Measurements from ENCODE around the gene INA. TPM values are rescaled to one million over a fixed set of nuclear protein-coding genes. Genes with fewer than 3 reads are reported as not detected.

The INA gene
- polyA plus RNA-seq, 2 donors = 0.28 to 0.53 TPM

DNA sequence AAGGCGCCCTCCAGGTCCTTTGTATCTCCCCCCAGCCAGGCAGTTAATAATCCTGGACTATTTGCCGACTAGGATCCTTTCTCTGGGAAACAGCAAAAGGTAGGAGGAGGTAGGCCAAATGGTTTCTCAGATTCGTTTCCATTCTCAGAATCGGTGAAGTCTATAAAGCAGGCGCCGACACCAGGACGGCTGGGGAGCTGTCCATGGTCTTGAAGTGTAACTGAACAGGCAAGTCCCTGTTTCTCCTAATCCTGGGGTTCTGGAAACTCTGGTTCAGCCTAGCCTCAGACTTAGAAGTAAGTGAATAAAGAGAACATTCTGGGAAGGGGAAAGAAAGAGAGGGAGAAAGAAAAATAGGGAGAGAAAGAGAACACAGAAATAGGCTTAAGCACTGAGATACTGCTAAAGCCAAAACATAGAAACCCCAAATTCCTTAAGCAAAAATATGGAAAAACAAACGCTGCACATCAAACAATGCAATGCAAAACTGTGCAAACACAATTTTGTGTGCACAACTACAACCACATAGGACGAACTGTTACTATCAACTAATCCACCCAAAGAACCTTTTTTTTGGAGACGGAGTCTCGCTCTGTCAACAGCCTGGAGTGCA is 11.1 kb upstream of the INA start:
- H3K27ac ChIP-seq (ENCODE audit: low read depth in 2 of 2, low read length in 1 of 2) = no peak overlapping the region
- H3K27me3 ChIP-seq (ENCODE audit: control insufficient read depth in 1 of 2, insufficient read depth in 2 of 2, low read length in 2 of 2) = no peaks in the 10 kb centered on the region
- WGBS, 2 donors = 32 to 33% methylated on average over 11 of the region's 11 CpGs

GRCh38 chr10:103273041-103273441 is 3.9 kb upstream of the INA start:
- Histone ChIP-seq H3K36me3 (ENCODE audit: control insufficient read depth in 2 of 2, insufficient read depth in 2 of 2, low read length in 1 of 2) (no peaks in the 10 kb centered on the region), H3K4me1 (ENCODE audit: control insufficient read depth in 2 of 2, insufficient read depth in 2 of 2, low read length in 1 of 2) (peaks cover 6 to 12% of the 10 kb centered on the region in 2 donors), H3K9me3 (ENCODE audit: control insufficient read depth in 2 of 2, insufficient read depth in 1 of 2, low read depth in 1 of 2, low read length in 1 of 2) (peaks cover 0 to 8% of the 10 kb centered on the region in 2 donors), H3K4me3 (ENCODE audit: low read depth in 1 of 2, low read length in 2 of 2) (no peak overlapping the region), H3K27me3 (ENCODE audit: control insufficient read depth in 1 of 2, insufficient read depth in 2 of 2, low read length in 2 of 2) (peaks cover 0 to 11% of the 10 kb centered on the region in 2 donors), H3K27ac (ENCODE audit: low read depth in 2 of 2, low read length in 1 of 2) (no peak overlapping the region)
- 24 to 43% methylated on average over 4 of the region's 4 CpGs for WGBS, 2 donors

More for the DNA sequence above, 11.1 kb upstream of the INA start:
- Histone ChIP-seq H3K9me3 (ENCODE audit: control insufficient read depth in 2 of 2, insufficient read depth in 1 of 2, low read depth in 1 of 2, low read length in 1 of 2) (no peaks in the 10 kb centered on the region), H3K36me3 (ENCODE audit: control insufficient read depth in 2 of 2, insufficient read depth in 2 of 2, low read length in 1 of 2) (no peaks in the 10 kb centered on the region), H3K4me3 (ENCODE audit: low read depth in 1 of 2, low read length in 2 of 2) (no peak overlapping the region), H3K4me1 (ENCODE audit: control insufficient read depth in 2 of 2, insufficient read depth in 2 of 2, low read length in 1 of 2) (no peaks in the 10 kb centered on the region)

DNA sequence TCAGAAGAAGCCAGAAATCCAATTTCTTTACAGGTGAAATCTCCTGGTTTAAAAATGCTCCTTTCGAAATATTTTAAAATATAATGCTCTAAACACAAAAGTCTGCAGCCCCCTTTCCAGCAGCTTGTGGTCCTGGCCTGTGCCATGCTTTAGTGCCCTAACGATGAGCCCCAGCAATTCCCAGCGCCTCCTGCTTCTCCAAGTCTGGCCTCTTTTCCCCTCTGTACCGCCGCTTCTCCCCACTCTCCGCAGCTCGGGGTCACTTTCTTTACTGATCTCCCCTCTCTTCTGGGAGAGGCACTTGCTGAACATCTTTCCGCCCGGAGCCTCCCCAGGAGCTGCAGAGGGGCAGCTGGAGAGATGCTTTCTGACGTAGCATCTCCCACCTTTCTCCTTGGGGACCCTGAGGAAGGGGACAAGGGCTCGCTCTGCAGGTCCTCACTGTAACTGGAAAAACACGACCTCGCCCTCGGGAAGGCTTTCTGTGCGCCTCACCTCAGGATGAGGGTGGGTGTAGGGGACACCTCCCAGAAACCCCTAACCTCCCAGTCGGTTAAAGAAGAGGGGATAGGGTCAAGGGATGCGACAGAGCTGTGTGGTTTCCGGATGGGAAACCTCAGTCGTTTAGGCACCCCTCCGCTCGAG is 565 bp upstream of the INA start:
- Histone ChIP-seq H3K4me1 (ENCODE audit: control insufficient read depth in 2 of 2, insufficient read depth in 2 of 2, low read length in 1 of 2) (peaks cover 6 to 13% of the 10 kb centered on the region in 2 donors), H3K36me3 (ENCODE audit: control insufficient read depth in 2 of 2, insufficient read depth in 2 of 2, low read length in 1 of 2) (no peaks in the 10 kb centered on the region), H3K4me3 (ENCODE audit: low read depth in 1 of 2, low read length in 2 of 2) (peak overlapping the region in 1 of 2 donors; percentile 14), H3K9me3 (ENCODE audit: control insufficient read depth in 2 of 2, insufficient read depth in 1 of 2, low read depth in 1 of 2, low read length in 1 of 2) (peaks cover 0 to 14% of the 10 kb centered on the region in 2 donors), H3K27ac (ENCODE audit: low read depth in 2 of 2, low read length in 1 of 2) (no peak overlapping the region), H3K27me3 (ENCODE audit: control insufficient read depth in 1 of 2, insufficient read depth in 2 of 2, low read length in 2 of 2) (peaks cover 0 to 16% of the 10 kb centered on the region in 2 donors)
- 14% methylated on average over 21 of the region's 21 CpGs for WGBS, 2 donors

- Histone ChIP-seq H3K4me3 (ENCODE audit: low read depth in 1 of 2, low read length in 2 of 2) (peak overlapping the region in 1 of 2 donors; percentile 14), H3K36me3 (ENCODE audit: control insufficient read depth in 2 of 2, insufficient read depth in 2 of 2, low read length in 1 of 2) (no peaks in the 10 kb centered on the region), H3K27ac (ENCODE audit: low read depth in 2 of 2, low read length in 1 of 2) (no peak overlapping the region), H3K27me3 (ENCODE audit: control insufficient read depth in 1 of 2, insufficient read depth in 2 of 2, low read length in 2 of 2) (peaks cover 0 to 16% of the 10 kb centered on the region in 2 donors), H3K9me3 (ENCODE audit: control insufficient read depth in 2 of 2, insufficient read depth in 1 of 2, low read depth in 1 of 2, low read length in 1 of 2) (peaks cover 0 to 16% of the 10 kb centered on the region in 2 donors), H3K4me1 (ENCODE audit: control insufficient read depth in 2 of 2, insufficient read depth in 2 of 2, low read length in 1 of 2) (peaks cover 6 to 13% of the 10 kb centered on the region in 2 donors)
- WGBS, 2 donors = 7 to 9% methylated on average over 63 to 76 of the region's 76 CpGs
Observed at GRCh38 chr10:103277713-103278536, 987 bp downstream of the INA start.

DNA sequence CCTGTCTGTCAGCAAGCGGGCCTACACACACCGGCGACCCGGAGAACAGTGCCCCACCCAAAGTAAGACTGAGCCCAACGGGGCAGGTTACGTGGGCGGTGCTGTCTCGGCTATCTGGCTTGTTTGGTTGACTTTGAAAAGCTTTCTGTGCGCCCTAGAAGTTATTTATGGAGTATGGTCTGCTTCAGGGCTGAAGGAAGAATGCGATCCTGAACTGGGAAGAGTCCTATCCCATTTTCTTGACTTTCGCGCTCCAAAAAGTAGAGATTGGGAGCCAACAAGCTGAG is 1.5 kb downstream of the INA start:
- no peaks in the 10 kb centered on the region for H3K36me3 ChIP-seq (ENCODE audit: control insufficient read depth in 2 of 2, insufficient read depth in 2 of 2, low read length in 1 of 2)

GRCh38 chr10:103278862-103279298 is 1.9 kb downstream of the INA start:
- peaks cover 6 to 13% of the 10 kb centered on the region in 2 donors for H3K4me1 ChIP-seq (ENCODE audit: control insufficient read depth in 2 of 2, insufficient read depth in 2 of 2, low read length in 1 of 2)
- H3K27ac ChIP-seq (ENCODE audit: low read depth in 2 of 2, low read length in 1 of 2) = no peak overlapping the region
- 5 to 6% methylated on average over 10 to 11 of the region's 11 CpGs for WGBS, 2 donors
- H3K27me3 ChIP-seq (ENCODE audit: control insufficient read depth in 1 of 2, insufficient read depth in 2 of 2, low read length in 2 of 2) = peaks cover 0 to 16% of the 10 kb centered on the region in 2 donors
- H3K36me3 ChIP-seq (ENCODE audit: control insufficient read depth in 2 of 2, insufficient read depth in 2 of 2, low read length in 1 of 2) = no peaks in the 10 kb centered on the region
- H3K4me3 ChIP-seq (ENCODE audit: low read depth in 1 of 2, low read length in 2 of 2) = no peak overlapping the region
- peaks cover 0 to 16% of the 10 kb centered on the region in 2 donors for H3K9me3 ChIP-seq (ENCODE audit: control insufficient read depth in 2 of 2, insufficient read depth in 1 of 2, low read depth in 1 of 2, low read length in 1 of 2)

More for the DNA sequence above, 1.5 kb downstream of the INA start:
- H3K4me3 ChIP-seq (ENCODE audit: low read depth in 1 of 2, low read length in 2 of 2) = no peak overlapping the region
- H3K27ac ChIP-seq (ENCODE audit: low read depth in 2 of 2, low read length in 1 of 2) = no peak overlapping the region
- H3K27me3 ChIP-seq (ENCODE audit: control insufficient read depth in 1 of 2, insufficient read depth in 2 of 2, low read length in 2 of 2) = peaks cover 0 to 16% of the 10 kb centered on the region in 2 donors
- peaks cover 6 to 13% of the 10 kb centered on the region in 2 donors for H3K4me1 ChIP-seq (ENCODE audit: control insufficient read depth in 2 of 2, insufficient read depth in 2 of 2, low read length in 1 of 2)
- H3K9me3 ChIP-seq (ENCODE audit: control insufficient read depth in 2 of 2, insufficient read depth in 1 of 2, low read depth in 1 of 2, low read length in 1 of 2) = peaks cover 0 to 16% of the 10 kb centered on the region in 2 donors
- WGBS, 2 donors = 31 to 37% methylated on average over 12 of the region's 12 CpGs

DNA sequence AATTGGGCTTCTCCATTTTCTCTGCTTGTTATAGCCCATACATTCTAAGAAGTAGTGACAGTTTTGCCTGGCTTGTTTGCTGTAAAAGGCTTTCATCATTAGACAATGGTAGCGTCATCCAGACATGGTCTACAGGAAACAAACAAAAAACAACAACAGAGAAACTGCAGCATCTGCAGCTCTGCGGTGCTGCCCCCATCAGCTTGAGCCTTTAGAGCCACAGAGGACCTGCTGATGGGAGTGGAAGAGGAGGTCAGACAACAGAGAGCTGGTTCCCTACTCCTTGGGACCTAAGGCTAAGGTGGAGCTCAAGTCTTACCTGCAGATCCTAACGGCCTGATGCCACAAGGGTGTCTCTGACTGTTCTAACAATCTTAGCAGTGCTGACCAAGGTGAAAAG is 3.1 kb downstream of the INA start:
- Histone ChIP-seq H3K27me3 (ENCODE audit: control insufficient read depth in 1 of 2, insufficient read depth in 2 of 2, low read length in 2 of 2) (peaks cover 0 to 16% of the 10 kb centered on the region in 2 donors), H3K36me3 (ENCODE audit: control insufficient read depth in 2 of 2, insufficient read depth in 2 of 2, low read length in 1 of 2) (no peaks in the 10 kb centered on the region), H3K9me3 (ENCODE audit: control insufficient read depth in 2 of 2, insufficient read depth in 1 of 2, low read depth in 1 of 2, low read length in 1 of 2) (peaks cover 0 to 16% of the 10 kb centered on the region in 2 donors), H3K27ac (ENCODE audit: low read depth in 2 of 2, low read length in 1 of 2) (no peak overlapping the region), H3K4me3 (ENCODE audit: low read depth in 1 of 2, low read length in 2 of 2) (no peak overlapping the region), H3K4me1 (ENCODE audit: control insufficient read depth in 2 of 2, insufficient read depth in 2 of 2, low read length in 1 of 2) (peaks cover 6 to 13% of the 10 kb centered on the region in 2 donors)
- 68% methylated on average over 3 of the region's 3 CpGs for WGBS, 2 donors

- peaks cover 0 to 16% of the 10 kb centered on the region in 2 donors for H3K9me3 ChIP-seq (ENCODE audit: control insufficient read depth in 2 of 2, insufficient read depth in 1 of 2, low read depth in 1 of 2, low read length in 1 of 2)
- no peak overlapping the region for H3K4me3 ChIP-seq (ENCODE audit: low read depth in 1 of 2, low read length in 2 of 2)
- WGBS, 2 donors = 92% methylated on average over 2 of the region's 2 CpGs
- peaks cover 0 to 16% of the 10 kb centered on the region in 2 donors for H3K27me3 ChIP-seq (ENCODE audit: control insufficient read depth in 1 of 2, insufficient read depth in 2 of 2, low read length in 2 of 2)
- H3K4me1 ChIP-seq (ENCODE audit: control insufficient read depth in 2 of 2, insufficient read depth in 2 of 2, low read length in 1 of 2) = peaks cover 6 to 13% of the 10 kb centered on the region in 2 donors
- H3K36me3 ChIP-seq (ENCODE audit: control insufficient read depth in 2 of 2, insufficient read depth in 2 of 2, low read length in 1 of 2) = no peaks in the 10 kb centered on the region
- no peak overlapping the region for H3K27ac ChIP-seq (ENCODE audit: low read depth in 2 of 2, low read length in 1 of 2)
Observed at GRCh38 chr10:103280506-103280905, 3.6 kb downstream of the INA start.

- peaks cover 1 to 13% of the 10 kb centered on the region in 2 donors for H3K4me1 ChIP-seq (ENCODE audit: control insufficient read depth in 2 of 2, insufficient read depth in 2 of 2, low read length in 1 of 2)
- peaks cover 0 to 12% of the 10 kb centered on the region in 2 donors for H3K27me3 ChIP-seq (ENCODE audit: control insufficient read depth in 1 of 2, insufficient read depth in 2 of 2, low read length in 2 of 2)
- H3K9me3 ChIP-seq (ENCODE audit: control insufficient read depth in 2 of 2, insufficient read depth in 1 of 2, low read depth in 1 of 2, low read length in 1 of 2) = peaks cover 0 to 16% of the 10 kb centered on the region in 2 donors
- no peak overlapping the region for H3K4me3 ChIP-seq (ENCODE audit: low read depth in 1 of 2, low read length in 2 of 2)
- H3K27ac ChIP-seq (ENCODE audit: low read depth in 2 of 2, low read length in 1 of 2) = no peak overlapping the region
- H3K36me3 ChIP-seq (ENCODE audit: control insufficient read depth in 2 of 2, insufficient read depth in 2 of 2, low read length in 1 of 2) = no peaks in the 10 kb centered on the region
- WGBS, 2 donors = 4 to 5% methylated on average over 14 of the region's 14 CpGs
Observed at GRCh38 chr10:103281753-103282152, 4.8 kb downstream of the INA start.

Measured in esophagus (tissue), 2 donors.